ENCODE results near the gene TBCD.

- no peak for TF ChIP-seq CTCF (IDR thresholded peaks at IDR 0.05)
- TF ChIP-seq POLR2A (IDR thresholded peaks at IDR 0.05), result no peak
Measured at GRCh38 chr17:82899941-82900340, 148.1 kb downstream of the TBCD start.
